HEK293 (cell line): ENCODE results near the gene MTMR8.

Source experiments
- CTCF ChIA-PET: fragments of 350-600 bp; formaldehyde crosslinking; extraction: SDS; loops from one replicate; lab custom pipeline; 2021; ENCODE audit warnings: antibody characterized with exemption; lab: Yijun Ruan, JAX
- POLR2A ChIA-PET: fragments of 300-600 bp; formaldehyde crosslinking; extraction: SDS; loops from one replicate; lab custom pipeline; 2020; ENCODE audit warnings: antibody characterized with exemption, inconsistent platforms; lab: Yijun Ruan, JAX
- H3K27ac ChIP-seq: fragments of 200-500 bp; sonication (Bioruptor generic); 2 replicates; pipeline ENCODE4 v1.5.1; 2014; ENCODE audit warnings: low read depth, low read length, control low read depth, inconsistent platforms; ENCODE audit errors: extremely low read depth
- H3K36me3 ChIP-seq, 2 experiments: fragments of 200-500 bp in 1 of 2; sonication (Bioruptor generic) in 1 of 2; 1 replicate in 1 of 2; 2 replicates in 1 of 2; pipeline ENCODE4 v1.5.1; 2014 to 2017; ENCODE audit warnings: inconsistent platforms in 2 of 2, low read length in 2 of 2; ENCODE audit not compliant: control insufficient read depth in 2 of 2, insufficient read depth in 1 of 2
- H3K4me1 ChIP-seq: fragments of 200-500 bp; sonication (Bioruptor generic); 2 replicates; pipeline ENCODE4 v1.5.1; 2014; ENCODE audit warnings: mild to moderate bottlenecking, low read length, inconsistent platforms; ENCODE audit not compliant: control insufficient read depth, insufficient read depth
- H3K4me3 ChIP-seq: 2 replicates; pipeline ENCODE4 v1.5.1; 2011; ENCODE audit warnings: low read depth, mild to moderate bottlenecking, control low read depth, low read length, moderate library complexity
- H3K9me3 ChIP-seq: fragments of 200-500 bp; sonication (Bioruptor generic); 2 replicates; pipeline ENCODE4 v1.5.1; 2014; ENCODE audit warnings: low read depth, low read length, inconsistent platforms; ENCODE audit not compliant: control insufficient read depth, insufficient read depth
- EGR2 ChIP-seq: fragments of 450-650 bp; formaldehyde crosslinking; IDR thresholded peaks from 2 replicates; pipeline ENCODE4 v1.5.1; 2016; ENCODE audit warnings: low read depth, missing biosample characterization, missing genetic modification characterization
- GFI1B ChIP-seq: fragments of 450-650 bp; formaldehyde crosslinking; IDR thresholded peaks from 2 replicates; pipeline ENCODE4 v1.5.1; 2016; ENCODE audit warnings: missing biosample characterization, missing genetic modification characterization
- HOXA7 ChIP-seq: sonication (generic); formaldehyde crosslinking; IDR thresholded peaks from 2 replicates; pipeline ENCODE4 v1.8.1; 2022; ENCODE audit warnings: missing genetic modification reagents, borderline replicate concordance
- KLF7 ChIP-seq: fragments of 450-650 bp; formaldehyde crosslinking; IDR thresholded peaks from 2 replicates; pipeline ENCODE4 v1.5.1; 2016; ENCODE audit warnings: missing biosample characterization, missing genetic modification characterization, borderline replicate concordance
- OSR2 ChIP-seq: fragments of 450-650 bp; formaldehyde crosslinking; IDR thresholded peaks from 2 replicates; pipeline ENCODE4 v1.5.1; 2016; ENCODE audit warnings: missing biosample characterization, missing genetic modification characterization
- PRDM10 ChIP-seq: fragments of 450-650 bp; formaldehyde crosslinking; IDR thresholded peaks from 2 replicates; pipeline ENCODE4 v1.5.1; 2016; ENCODE audit warnings: missing biosample characterization, missing genetic modification characterization
- SP7 ChIP-seq: fragments of 450-650 bp; formaldehyde crosslinking; IDR thresholded peaks from 2 replicates; pipeline ENCODE4 v1.5.1; 2016; ENCODE audit warnings: missing biosample characterization, missing genetic modification characterization
- TCF7L2 ChIP-seq: IDR thresholded peaks from 2 replicates; pipeline ENCODE4 v1.6.1; 2011; ENCODE audit warnings: low read depth, mild to moderate bottlenecking, inconsistent platforms, low read length, moderate library complexity, borderline replicate concordance
- ZNF112 ChIP-seq: fragments of 450-650 bp; formaldehyde crosslinking; IDR thresholded peaks from 2 replicates; pipeline ENCODE4 v1.5.0; 2017; ENCODE audit warnings: missing biosample characterization, missing genetic modification characterization
- ZNF121 ChIP-seq: fragments of 450-650 bp; formaldehyde crosslinking; IDR thresholded peaks from 2 replicates; pipeline ENCODE4 v1.5.1; 2016; ENCODE audit warnings: missing biosample characterization, missing genetic modification characterization
- ZNF157 ChIP-seq: fragments of 450-650 bp; formaldehyde crosslinking; IDR thresholded peaks from 2 replicates; pipeline ENCODE4 v1.5.1; 2016; ENCODE audit warnings: missing biosample characterization, missing genetic modification characterization
- ZNF302 ChIP-seq: fragments of 450-650 bp; formaldehyde crosslinking; IDR thresholded peaks from 2 replicates; pipeline ENCODE4 v1.5.1; 2016; ENCODE audit warnings: missing biosample characterization, missing genetic modification characterization, low read depth
- ZNF350 ChIP-seq: fragments of 450-650 bp; formaldehyde crosslinking; IDR thresholded peaks from 2 replicates; pipeline ENCODE4 v1.5.0; 2017; ENCODE audit warnings: missing biosample characterization, mild to moderate bottlenecking, missing genetic modification characterization
- ZNF366 ChIP-seq: fragments of 450-650 bp; formaldehyde crosslinking; conservative IDR thresholded peaks from 2 replicates; pipeline ENCODE4 v1.5.1; 2016; ENCODE audit warnings: missing biosample characterization, missing genetic modification characterization
- ZNF426 ChIP-seq: fragments of 450-650 bp; formaldehyde crosslinking; IDR thresholded peaks from 2 replicates; pipeline ENCODE4 v1.5.1; 2017; ENCODE audit warnings: missing biosample characterization, missing genetic modification characterization, mild to moderate bottlenecking, inconsistent platforms, moderate library complexity
- ZNF48 ChIP-seq: fragments of 450-650 bp; formaldehyde crosslinking; IDR thresholded peaks from 2 replicates; pipeline ENCODE4 v1.5.1; 2016; ENCODE audit warnings: missing biosample characterization, missing genetic modification characterization
- ZNF501 ChIP-seq: fragments of 450-650 bp; formaldehyde crosslinking; IDR thresholded peaks from 2 replicates; pipeline ENCODE4 v1.5.1; 2016; ENCODE audit warnings: missing biosample characterization, missing genetic modification characterization
- ZNF624 ChIP-seq: fragments of 450-650 bp; formaldehyde crosslinking; IDR thresholded peaks from 2 replicates; pipeline ENCODE4 v1.5.1; 2017; ENCODE audit warnings: missing biosample characterization, missing genetic modification characterization
- ZNF626 ChIP-seq: fragments of 450-650 bp; sonication (Bioruptor Pico); formaldehyde crosslinking; IDR thresholded peaks from 2 replicates; pipeline ENCODE4 v1.5.1; 2018; ENCODE audit warnings: missing biosample characterization, missing genetic modification characterization, inconsistent platforms
- ZSCAN23 ChIP-seq: fragments of 450-650 bp; formaldehyde crosslinking; IDR thresholded peaks from 2 replicates; pipeline ENCODE4 v1.5.1; 2016; ENCODE audit warnings: missing biosample characterization, missing genetic modification characterization
- TF ChIP-seq, protein P1 (sequence below): fragments of 450-650 bp; formaldehyde crosslinking; IDR thresholded peaks from 2 replicates; pipeline ENCODE4; 2016; ENCODE audit warnings: missing biosample characterization, missing genetic modification characterization
- TF ChIP-seq, protein P2 (sequence below): fragments of 450-650 bp; formaldehyde crosslinking; IDR thresholded peaks from 2 replicates; pipeline ENCODE4 v1.5.1; 2016; ENCODE audit warnings: missing biosample characterization, missing genetic modification characterization
- TF ChIP-seq, protein P3 (sequence below): fragments of 450-650 bp; formaldehyde crosslinking; IDR thresholded peaks from 2 replicates; pipeline ENCODE4 v1.5.1; 2017; ENCODE audit warnings: missing biosample characterization, missing genetic modification characterization

The MTMR8 gene

GRCh38 chrX:64350047-64350446 lies 45.2 kb downstream of the MTMR8 start:
- H3K27ac ChIP-seq, result no peak overlapping the region
- no peak overlapping the region for H3K4me3 ChIP-seq
- peaks cover under 1% of the 10 kb centered on the region for H3K9me3 ChIP-seq
- no peak for TF ChIP-seq TCF7L2
- no peak for TF ChIP-seq ZNF426 (tag by site-specific recombination)
- TF ChIP-seq ZSCAN23 (tag by site-specific recombination), result no peak
- no peaks in the 10 kb centered on the region for H3K36me3 ChIP-seq
- CTCF ChIA-PET, result no interaction called here
- POLR2A ChIA-PET, result no interaction called here
- H3K4me1 ChIP-seq, result no peaks in the 10 kb centered on the region

DNA sequence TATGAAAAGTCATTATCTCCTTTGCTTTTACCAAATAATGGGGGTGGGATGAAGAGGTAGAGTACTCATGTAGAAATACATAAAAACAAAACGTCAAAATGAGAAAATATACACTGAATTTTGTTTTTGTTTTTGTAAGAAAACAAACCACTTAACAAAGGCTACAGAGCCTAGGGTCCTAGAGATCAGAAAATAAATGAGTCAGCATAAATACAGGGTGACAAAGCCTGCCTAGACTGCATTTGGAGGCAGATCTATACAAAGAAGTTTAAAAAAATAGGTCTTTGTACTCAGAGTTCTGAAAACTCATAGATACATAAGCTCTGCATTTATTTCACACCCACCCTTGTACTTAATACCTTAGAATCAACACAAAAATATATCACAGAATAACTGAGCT lies 52.4 kb downstream of the MTMR8 start:
- H3K36me3 ChIP-seq, result no peaks in the 10 kb centered on the region
- H3K4me3 ChIP-seq, result no peak overlapping the region
- CTCF ChIA-PET, result interaction anchor here (0.6 kb wide), 1 partner anchor 111 kb away, joined by 3 read pairs; no protein-coding TSS in a partner anchor
- no peaks in the 10 kb centered on the region; the same call in 1 of the 2 replicates for H3K9me3 ChIP-seq
- POLR2A ChIA-PET, result no interaction called here
- H3K4me1 ChIP-seq, result no peaks in the 10 kb centered on the region
- no peak overlapping the region for H3K27ac ChIP-seq
- TF ChIP-seq HOXA7 (no peak), PRDM10 (tag by site-specific recombination) (no peak)
- TF ChIP-seq, protein P1, sequence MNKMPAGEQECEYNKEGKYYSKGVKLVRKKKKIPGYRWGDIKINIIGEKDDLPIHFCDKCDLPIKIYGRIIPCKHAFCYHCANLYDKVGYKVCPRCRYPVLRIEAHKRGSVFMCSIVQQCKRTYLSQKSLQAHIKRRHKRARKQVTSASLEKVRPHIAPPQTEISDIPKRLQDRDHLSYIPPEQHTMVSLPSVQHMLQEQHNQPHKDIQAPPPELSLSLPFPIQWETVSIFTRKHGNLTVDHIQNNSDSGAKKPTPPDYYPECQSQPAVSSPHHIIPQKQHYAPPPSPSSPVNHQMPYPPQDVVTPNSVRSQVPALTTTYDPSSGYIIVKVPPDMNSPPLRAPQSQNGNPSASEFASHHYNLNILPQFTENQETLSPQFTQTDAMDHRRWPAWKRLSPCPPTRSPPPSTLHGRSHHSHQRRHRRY (tag by site-specific recombination), result no peak
- TF ChIP-seq, all 188 proteins: peak for 0

DNA sequence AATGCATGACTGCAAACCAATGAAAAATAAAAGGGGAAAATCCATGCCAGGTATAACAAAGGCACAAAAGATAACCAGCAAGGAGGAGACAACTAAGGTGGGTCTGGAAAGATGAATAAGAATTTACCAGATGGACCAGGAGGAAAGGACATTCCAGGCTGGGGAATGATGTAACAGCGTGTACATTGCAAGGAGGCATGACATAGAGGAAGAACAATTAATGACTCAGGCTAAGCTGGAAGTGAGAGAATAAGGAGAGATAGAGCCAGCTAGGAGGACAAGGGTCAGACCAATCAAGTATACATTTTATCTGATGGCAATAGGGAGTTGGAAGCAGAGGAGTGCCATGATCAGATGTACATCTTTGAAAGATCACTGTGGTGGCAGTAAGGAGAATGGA lies 57.0 kb downstream of the MTMR8 start:
- ChIA-PET CTCF (no interaction called here), POLR2A (no interaction called here)
- Histone ChIP-seq H3K27ac (no peak overlapping the region), H3K9me3 (no peaks in the 10 kb centered on the region), H3K36me3 (no peaks in the 10 kb centered on the region), H3K4me1 (no peaks in the 10 kb centered on the region), H3K4me3 (no peak overlapping the region)
- TF ChIP-seq TCF7L2 (no peak), ZNF157 (tag by site-specific recombination) (no peak), ZNF302 (tag by site-specific recombination) (no peak), SP7 (tag by site-specific recombination) (no peak), ZNF626 (tag by site-specific recombination) (no peak), ZNF48 (tag by site-specific recombination) (no peak), GFI1B (tag by site-specific recombination) (no peak), ZNF624 (tag by site-specific recombination) (no peak), ZSCAN23 (tag by site-specific recombination) (no peak), ZNF350 (tag by site-specific recombination) (no peak), ZNF121 (no peak), EGR2 (tag by site-specific recombination) (no peak), ZNF501 (tag by site-specific recombination) (no peak), ZNF112 (no peak), OSR2 (tag by site-specific recombination) (no peak), ZNF366 (tag by site-specific recombination) (no peak), KLF7 (tag by site-specific recombination) (no peak)
- TF ChIP-seq, protein P2, sequence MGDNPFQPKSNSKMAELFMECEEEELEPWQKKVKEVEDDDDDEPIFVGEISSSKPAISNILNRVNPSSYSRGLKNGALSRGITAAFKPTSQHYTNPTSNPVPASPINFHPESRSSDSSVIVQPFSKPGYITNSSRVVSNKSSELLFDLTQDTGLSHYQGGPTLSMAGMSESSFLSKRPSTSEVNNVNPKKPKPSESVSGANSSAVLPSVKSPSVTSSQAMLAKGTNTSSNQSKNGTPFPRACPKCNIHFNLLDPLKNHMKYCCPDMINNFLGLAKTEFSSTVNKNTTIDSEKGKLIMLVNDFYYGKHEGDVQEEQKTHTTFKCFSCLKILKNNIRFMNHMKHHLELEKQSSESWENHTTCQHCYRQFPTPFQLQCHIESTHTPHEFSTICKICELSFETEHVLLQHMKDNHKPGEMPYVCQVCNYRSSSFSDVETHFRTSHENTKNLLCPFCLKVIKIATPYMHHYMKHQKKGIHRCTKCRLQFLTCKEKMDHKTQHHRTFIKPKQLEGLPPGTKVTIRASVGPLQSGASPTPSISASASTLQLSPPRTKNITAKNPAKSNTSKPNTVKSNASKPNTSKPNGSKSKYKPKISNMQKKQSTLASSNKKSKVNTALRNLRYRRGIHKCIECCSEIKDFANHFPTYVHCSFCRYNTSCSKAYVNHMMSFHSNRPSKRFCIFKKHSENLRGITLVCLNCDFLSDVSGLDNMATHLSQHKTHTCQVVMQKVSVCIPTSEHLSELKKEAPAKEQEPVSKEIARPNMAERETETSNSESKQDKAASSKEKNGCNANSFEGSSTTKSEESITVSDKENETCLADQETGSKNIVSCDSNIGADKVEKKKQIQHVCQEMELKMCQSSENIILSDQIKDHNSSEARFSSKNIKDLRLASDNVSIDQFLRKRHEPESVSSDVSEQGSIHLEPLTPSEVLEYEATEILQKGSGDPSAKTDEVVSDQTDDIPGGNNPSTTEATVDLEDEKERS (tag by site-specific recombination), result no peak
- TF ChIP-seq, protein P3, sequence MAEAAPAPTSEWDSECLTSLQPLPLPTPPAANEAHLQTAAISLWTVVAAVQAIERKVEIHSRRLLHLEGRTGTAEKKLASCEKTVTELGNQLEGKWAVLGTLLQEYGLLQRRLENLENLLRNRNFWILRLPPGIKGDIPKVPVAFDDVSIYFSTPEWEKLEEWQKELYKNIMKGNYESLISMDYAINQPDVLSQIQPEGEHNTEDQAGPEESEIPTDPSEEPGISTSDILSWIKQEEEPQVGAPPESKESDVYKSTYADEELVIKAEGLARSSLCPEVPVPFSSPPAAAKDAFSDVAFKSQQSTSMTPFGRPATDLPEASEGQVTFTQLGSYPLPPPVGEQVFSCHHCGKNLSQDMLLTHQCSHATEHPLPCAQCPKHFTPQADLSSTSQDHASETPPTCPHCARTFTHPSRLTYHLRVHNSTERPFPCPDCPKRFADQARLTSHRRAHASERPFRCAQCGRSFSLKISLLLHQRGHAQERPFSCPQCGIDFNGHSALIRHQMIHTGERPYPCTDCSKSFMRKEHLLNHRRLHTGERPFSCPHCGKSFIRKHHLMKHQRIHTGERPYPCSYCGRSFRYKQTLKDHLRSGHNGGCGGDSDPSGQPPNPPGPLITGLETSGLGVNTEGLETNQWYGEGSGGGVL (tag by site-specific recombination), result no peak
